Type B pancreatic cell (in vitro differentiated cells): ENCODE results near the gene POLH. TPM values are rescaled to one million over a fixed set of nuclear protein-coding genes. Genes with fewer than 3 reads are reported as not detected.
"Not testable (repeated sequence)": the region's sequence is repeated elsewhere in the genome, so short reads cannot be mapped to it uniquely, and the experiment has no call there.

ENCODE experiments used
- DNase-seq: peaks from one replicate; pipeline ENCODE4 v3.0.0; 2021; ENCODE audit warnings: mixed read lengths; ENCODE audit not compliant: unreplicated experiment; ENCODE audit errors: extremely low spot score
- H3K27ac Mint-ChIP-seq: 2 replicates; pipeline ENCODE4 v1.8.0; 2021; ENCODE audit warnings: mild to moderate bottlenecking, mixed read lengths
- H3K27me3 Mint-ChIP-seq: 2 replicates; pipeline ENCODE4 v1.8.0; 2021; ENCODE audit warnings: mixed read lengths
- H3K36me3 Mint-ChIP-seq: 2 replicates; pipeline ENCODE4 v1.8.0; 2021; ENCODE audit warnings: mixed read lengths
- H3K4me1 Mint-ChIP-seq: one replicate; pipeline ENCODE4 v1.8.0; 2021; ENCODE audit warnings: mixed read lengths; ENCODE audit not compliant: unreplicated experiment
- H3K4me3 Mint-ChIP-seq: 2 replicates; pipeline ENCODE4 v1.8.0; 2021; ENCODE audit warnings: mild to moderate bottlenecking, mixed read lengths
- H3K9me3 Mint-ChIP-seq: 2 replicates; pipeline ENCODE4 v1.8.0; 2021; ENCODE audit warnings: mixed read lengths
- CTCF ChIP-seq: fragments of 200-600 bp; sonication (generic); conservative IDR thresholded peaks from 2 replicates; pipeline ENCODE4 v1.5.0; 2021; ENCODE audit warnings: antibody characterized with exemption, mild to moderate bottlenecking
- total RNA-seq: library from RNA; stranded (reverse); gene quantifications from 2 replicates; pipeline ENCODE4 v1.2.1, GENCODE V29; 2021; ENCODE audit warnings: low replicate concordance

The POLH gene
- total RNA-seq, 1 donor from 2014 or later, result 33.2 TPM

DNA sequence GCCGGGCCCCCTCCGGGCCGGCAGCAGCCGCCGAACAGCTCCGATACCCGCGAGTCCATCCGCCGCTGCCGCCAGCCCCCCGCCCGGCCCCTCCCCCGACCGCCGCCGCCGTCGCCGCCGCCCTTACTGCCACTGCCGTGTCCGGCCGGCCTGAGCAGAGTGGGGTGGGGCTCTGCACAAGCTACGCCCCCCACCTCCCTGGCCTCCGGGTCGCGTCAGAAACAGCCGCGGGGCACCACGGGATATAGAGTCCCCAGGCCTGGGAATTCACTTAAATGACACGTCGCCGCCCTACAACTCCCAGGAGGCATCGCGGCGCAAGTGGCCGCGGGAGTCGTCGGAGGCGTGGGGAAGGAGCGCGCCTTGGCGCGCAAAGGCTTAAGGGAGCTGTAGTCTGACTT, 53.1 kb downstream of the POLH start, which contains the start of gene GTPBP2:
Gene GTPBP2 (minus strand): TSS at position 161 of the 401 bp plus-strand sequence. CDS start 102 bp downstream, at position 59.
- Mint-ChIP-seq H3K36me3 (peaks cover 14% of the 10 kb centered on the region), H3K27ac (peak within 1 kb of the TSS; percentile 100), H3K9me3 (no peaks in the 10 kb centered on the region), H3K27me3 (no peaks in the 10 kb centered on the region), H3K4me3 (peak within 1 kb of the TSS; percentile 98), H3K4me1 (peaks cover 27% of the 10 kb centered on the region)
- DNase-seq, result peak; percentile 99
- TF ChIP-seq CTCF, result no peak

GRCh38 chr6:43629505-43630300, 53.7 kb downstream of the POLH start:
- peaks cover 28% of the 10 kb centered on the region for H3K4me1 Mint-ChIP-seq
- H3K27ac Mint-ChIP-seq, result peak overlapping the region; percentile 100
- H3K9me3 Mint-ChIP-seq, result no peaks in the 10 kb centered on the region
- no peak for TF ChIP-seq CTCF
- H3K36me3 Mint-ChIP-seq, result peaks cover 14% of the 10 kb centered on the region
- H3K4me3 Mint-ChIP-seq, result peak overlapping the region; percentile 98
- H3K27me3 Mint-ChIP-seq, result no peaks in the 10 kb centered on the region
- DNase-seq, result peak; percentile 91

DNA sequence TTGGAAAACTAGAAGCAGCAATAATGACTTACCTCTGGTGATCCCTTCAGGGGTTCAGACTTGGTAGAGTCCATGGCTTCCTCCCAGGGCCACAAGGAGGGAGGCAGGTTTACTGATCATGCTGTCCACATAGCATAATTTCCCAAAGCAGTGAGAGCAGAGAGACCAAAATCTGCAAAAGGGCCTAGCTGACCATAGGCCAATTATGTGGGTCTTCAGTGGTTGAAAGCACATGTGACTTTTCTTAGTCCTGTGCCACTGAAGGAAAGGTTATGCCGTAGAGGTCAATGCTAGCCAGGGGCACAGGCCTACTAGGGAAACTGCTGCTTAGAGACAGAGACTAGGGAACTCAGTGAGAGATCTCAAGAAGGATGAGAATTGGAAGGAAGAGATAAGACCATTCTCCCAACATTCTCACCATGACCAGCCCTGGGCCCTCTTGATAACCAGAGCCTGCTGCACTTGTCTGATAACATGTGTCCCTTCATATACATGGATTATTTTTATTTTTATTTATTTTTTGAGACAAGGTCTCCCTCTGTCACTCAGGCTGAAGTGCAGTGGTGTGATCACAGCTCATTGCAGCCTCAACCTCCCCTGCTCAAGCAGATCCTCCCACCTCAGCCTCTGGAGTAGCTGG, 55.1 kb downstream of the POLH start:
- H3K36me3 Mint-ChIP-seq, result peaks cover 10% of the 10 kb centered on the region
- H3K9me3 Mint-ChIP-seq, result no peaks in the 10 kb centered on the region
- DNase-seq, result no peak
- H3K4me3 Mint-ChIP-seq, result peak overlapping the region; percentile 57
- H3K27me3 Mint-ChIP-seq, result no peaks in the 10 kb centered on the region
- peaks cover 41% of the 10 kb centered on the region for H3K4me1 Mint-ChIP-seq
- no peak for TF ChIP-seq CTCF
- H3K27ac Mint-ChIP-seq, result peak overlapping the region; percentile 67

- not testable (repeated sequence) for H3K27me3 Mint-ChIP-seq, H3K27ac Mint-ChIP-seq, H3K9me3 Mint-ChIP-seq, H3K36me3 Mint-ChIP-seq, H3K4me3 Mint-ChIP-seq, DNase-seq
- H3K4me1 Mint-ChIP-seq, result peaks cover 35% of the 10 kb centered on the region
Measured at GRCh38 chr6:43633002-43633401, 57.0 kb downstream of the POLH start.

GRCh38 chr6:43634702-43635303, 58.8 kb downstream of the POLH start:
- H3K9me3 Mint-ChIP-seq, result no peaks in the 10 kb centered on the region
- peaks cover 40% of the 10 kb centered on the region for H3K4me1 Mint-ChIP-seq
- H3K27ac Mint-ChIP-seq, result peak overlapping the region; percentile 92
- no peak for TF ChIP-seq CTCF
- DNase-seq, result no peak
- H3K27me3 Mint-ChIP-seq, result no peaks in the 10 kb centered on the region
- H3K4me3 Mint-ChIP-seq, result peak overlapping the region; percentile 100
- H3K36me3 Mint-ChIP-seq, result peaks cover 5% of the 10 kb centered on the region
